ENCODE measurements around the gene KDM2A.

KDM2A gene

DNA sequence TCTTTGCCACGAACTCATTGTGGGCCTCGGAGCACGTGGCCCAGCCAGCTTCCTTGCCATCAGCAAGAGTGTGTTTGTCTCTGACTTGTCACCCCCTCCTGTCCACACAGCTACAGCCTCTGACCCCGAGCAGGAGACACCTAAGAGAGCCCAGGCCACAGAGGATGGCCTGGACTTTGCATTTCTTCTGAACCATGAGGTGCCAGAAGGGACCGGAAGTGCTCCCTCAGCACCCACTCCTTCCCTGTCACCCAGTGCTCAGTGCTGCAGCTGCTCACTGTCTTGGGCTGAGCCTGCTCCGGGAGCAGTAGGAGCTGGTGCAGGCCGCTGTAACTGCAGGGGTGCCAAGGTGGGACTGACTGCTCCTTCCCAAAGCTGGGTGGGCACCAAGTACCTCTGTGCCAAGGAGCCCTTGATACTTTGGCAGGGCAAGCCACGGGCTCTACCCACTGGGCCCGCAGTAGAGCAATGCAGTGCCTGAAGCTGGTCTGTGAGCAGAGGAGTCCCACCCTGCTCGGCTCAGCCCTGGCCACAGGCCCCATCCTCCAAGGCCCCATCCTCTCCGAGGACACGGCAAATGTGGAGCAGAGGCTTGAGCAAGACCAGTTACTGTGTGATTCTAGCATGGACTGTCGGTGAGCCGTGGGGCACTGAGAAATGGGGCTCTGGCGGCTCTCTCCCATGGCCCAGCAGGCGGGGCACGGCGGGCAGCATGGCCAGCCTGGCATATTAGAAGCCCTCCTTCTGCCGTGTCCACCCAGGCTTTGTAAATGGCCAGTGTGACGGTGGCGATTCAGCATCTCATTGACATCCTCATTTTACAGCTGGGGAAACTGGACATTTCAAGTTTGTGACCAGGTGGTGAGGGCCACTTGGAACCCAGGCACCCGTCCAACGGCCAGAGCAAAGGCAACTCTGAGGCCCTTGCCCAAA is 153.5 kb downstream of the KDM2A start:
- no peak for DNase-seq

DNA sequence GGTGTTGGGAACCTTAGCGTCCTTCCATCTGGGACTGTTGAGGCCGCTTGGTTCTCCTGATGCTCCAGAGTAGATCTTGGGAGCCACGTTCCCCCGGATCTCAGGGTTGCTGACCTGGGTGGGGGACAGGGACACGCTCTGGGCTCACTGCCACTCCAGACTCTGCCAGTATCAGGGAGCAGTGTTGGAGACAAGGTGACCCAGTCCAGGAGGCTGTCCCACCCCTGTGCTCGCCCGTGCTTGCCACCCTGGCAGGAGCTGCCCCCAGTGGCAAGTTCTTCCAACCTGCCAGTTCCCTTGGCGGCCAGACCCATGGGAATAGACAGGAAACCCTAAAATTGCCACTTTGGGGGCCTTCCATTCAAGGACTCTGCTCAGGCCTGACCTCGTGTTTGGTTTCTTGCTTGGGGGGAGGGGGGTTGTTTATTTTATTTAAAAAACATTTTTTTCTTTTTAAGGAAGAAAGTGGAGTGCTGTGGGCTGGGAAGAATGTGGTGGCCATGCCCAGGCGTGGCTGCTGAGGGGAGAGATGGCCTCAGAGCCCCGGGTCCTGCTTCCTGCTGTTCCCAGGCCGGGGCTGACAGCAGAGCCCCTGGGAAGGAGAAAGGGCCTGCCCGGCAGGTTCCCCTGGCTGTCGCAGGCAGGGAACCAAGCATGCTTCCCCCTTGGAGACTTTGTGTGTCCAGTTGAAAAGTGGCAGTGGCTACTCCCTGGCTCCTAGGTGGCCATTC is 154.4 kb downstream of the KDM2A start:
- DNase-seq = no peak

DNA sequence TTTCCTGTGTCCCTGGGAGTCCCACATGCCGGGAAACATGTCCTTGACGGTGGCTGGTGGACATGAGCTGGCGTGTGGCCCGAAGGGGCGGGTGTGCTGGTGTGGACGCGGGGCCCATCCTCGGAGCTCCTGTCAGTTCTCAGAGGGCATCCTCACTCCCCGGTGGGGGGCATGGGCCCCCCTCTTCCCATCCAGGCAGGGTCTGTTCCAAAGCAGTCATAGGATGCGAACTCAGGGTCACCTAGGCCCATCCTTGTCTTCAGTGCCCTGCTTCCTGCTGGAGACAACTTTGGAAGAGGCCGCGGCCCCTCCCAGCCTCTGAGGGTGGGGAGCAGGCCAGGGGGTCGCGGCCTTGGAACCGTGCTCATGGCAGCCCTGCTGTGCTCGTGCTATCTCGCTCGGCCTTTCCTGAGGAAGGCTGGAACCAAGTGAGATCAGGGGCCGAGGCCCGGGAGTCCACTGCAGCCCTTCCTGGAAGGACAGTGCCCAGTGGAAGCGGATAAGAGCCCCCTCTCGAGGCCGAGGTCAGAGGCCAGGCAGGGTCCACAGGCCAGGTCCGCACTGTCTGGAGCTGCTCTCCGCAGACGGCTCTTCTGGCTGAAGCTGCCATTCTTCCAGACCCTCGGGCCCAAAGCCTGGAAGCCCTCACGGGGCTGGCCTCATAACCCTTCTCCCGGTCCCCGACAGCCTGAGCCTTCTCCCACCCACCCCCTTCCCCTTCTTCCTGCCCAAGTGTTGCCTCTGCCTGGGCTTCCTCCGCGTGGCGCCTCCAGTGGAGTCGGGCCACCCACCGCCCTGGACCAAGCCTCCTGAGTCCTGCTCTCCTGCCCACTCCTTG is 155.9 kb downstream of the KDM2A start:
- DNase-seq = no peak

DNA sequence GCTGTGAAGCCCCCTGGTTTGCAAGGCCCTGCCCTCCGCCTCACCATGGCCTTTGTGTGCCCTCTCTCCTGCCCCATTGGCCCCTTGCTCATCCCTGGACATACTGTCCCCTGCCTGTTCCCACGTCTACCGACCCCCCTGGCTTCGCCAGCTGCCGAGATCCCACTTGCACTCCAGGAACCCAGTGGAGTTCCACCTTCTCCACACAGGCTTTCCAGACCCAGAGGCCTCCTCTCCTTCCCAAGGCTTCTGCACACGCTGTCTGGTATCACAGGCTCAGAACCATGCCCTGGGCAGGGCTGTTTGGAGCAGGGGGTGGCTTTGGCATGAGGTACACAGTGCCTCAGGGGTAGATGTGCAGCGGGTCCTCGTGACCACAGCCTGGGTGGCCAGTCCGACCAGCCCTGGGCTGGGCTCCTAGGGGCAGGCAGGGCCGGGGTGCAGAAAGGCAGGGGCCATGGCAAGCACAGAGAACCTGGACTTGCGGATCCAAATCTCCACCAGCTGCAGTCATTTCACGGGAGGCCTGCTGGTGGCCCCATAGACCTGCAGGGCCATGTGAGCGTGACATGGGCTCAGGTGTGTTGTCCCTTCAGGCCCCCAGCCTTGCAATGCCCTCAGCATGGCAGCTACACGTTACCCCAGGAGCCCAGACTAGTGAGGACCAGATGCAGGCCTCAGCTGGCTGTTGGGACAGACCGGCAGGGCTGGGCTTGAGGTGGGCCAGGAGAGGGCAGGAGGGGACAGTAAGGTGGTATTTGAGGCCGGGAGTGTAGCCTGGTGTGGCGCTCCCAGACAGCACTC is 156.7 kb downstream of the KDM2A start:
- DNase-seq = no peak

DNA sequence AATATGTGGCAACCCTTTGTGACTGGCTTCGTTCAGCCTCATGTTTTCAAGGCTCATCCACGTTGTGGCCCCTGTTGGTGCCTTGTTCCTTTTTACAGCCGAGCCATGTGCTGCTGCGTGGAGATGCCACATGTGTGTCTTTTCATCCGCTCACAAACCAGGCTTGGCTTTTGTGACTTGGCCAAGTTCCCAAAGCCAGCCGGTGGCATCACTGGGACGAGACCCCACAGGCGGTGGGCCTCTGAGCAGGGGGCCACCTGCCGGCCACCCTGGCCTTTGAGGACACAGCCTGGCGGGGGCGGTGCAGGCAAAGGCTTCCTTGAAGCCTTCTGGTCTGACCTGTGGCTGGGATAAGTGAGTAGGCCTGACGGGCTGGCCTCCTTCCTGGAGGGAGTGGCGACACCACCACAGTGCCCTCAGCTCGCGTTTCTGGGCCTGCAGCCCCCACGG is 157.7 kb downstream of the KDM2A start:
- DNase-seq = no peak

DNA sequence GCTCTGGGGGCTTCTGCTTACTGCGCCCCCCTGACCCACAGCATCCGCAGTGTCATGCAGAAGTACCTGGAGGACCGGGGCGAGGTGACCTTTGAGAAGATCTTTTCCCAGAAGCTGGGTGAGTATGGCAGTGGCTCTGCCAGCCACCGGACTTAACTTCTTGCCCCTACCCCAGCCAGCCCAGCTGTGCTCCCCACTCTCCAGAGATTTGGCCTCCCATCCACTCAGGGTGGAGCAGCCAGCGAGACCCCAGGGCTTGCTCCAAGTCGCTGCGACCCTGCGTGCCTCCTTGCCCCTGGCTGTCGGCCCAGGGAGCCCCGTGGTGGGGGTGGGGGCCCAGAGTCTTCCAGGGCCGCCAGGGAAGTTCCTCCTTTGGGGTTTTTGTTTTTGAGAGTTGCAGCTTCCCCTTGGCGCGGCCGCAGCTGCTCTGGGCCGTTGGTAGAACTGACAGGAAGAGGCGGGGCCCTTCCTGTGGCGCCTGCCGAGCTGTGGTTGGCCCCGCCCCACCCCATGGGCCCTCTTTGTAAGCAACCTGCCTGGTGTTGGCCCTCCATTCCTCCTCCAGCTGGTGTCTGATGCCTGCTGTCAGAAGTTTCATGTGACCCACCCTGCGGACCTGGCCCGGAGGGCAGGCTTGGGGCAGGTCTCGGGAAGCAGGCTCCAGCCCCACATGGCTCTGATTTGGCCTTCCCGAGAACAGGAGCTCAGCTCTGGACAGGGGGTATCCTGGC is 158.3 kb downstream of the KDM2A start:
- DNase-seq = no peak

DNA sequence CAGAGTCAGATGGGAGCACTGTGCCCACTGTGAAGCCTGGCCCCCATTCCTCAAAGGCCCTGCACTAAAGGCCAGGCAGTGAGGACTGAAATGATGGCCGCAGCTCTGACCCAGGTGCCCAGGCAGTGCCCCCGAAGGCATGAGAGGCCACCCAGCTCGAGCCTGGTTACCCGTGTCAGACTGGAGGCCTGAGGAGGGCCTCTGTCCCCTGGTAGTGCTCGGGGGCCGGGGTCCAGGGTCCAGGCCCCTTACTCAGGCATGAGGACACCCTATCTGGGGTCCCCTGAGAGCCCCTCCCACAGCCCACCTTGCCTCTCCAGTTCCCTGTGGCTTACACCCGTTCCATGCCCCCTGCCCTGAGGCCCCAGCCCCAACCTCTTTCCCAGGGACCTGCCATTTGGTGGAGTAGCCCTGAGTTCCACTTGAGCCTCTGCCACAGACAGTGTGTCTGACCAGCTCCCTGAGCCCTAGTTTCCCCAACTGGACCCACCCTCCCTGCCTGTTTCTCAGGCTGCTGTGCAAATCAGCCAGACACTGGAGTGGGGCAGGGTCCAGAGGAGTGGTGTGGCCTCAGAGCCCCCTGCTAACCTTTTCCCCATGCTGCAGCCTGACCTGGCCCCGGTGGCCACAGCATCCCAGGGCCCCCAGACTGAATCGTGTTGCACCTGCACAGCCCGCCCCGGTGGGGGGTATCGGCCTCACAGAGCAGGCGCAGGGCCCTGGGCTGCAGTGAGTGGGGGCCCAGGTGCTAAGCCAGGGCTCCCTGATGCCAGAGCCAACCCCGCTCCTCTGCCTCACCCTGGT is 159.3 kb downstream of the KDM2A start:
- DNase-seq = no peak

DNA sequence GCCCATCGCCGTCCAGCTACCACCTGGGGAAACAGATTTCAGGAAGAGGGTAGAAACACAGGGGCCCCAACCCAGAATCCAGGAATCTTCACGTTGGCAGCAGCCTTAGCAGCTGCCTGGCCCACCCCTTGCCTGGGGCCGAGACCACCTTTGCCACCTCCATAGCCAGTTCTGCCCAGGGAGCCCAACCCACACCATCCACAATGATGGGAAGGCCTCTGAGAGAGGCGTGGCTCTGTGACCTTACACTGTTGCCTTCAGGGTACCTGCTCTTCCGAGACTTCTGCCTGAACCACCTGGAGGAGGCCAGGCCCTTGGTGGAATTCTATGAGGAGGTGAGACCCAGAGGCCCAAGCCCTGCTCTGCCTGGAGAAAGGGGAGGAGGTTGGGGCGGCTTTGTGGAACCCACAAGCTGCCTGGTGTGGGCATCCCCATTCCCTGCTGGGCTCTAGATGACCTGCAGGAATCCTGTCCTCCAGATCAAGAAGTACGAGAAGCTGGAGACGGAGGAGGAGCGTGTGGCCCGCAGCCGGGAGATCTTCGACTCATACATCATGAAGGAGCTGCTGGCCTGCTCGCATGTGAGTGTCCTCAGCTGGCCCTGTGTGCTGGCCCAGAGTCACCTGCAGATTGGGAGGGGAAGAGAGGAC is 160.0 kb downstream of the KDM2A start:
- no peak for DNase-seq

DNA sequence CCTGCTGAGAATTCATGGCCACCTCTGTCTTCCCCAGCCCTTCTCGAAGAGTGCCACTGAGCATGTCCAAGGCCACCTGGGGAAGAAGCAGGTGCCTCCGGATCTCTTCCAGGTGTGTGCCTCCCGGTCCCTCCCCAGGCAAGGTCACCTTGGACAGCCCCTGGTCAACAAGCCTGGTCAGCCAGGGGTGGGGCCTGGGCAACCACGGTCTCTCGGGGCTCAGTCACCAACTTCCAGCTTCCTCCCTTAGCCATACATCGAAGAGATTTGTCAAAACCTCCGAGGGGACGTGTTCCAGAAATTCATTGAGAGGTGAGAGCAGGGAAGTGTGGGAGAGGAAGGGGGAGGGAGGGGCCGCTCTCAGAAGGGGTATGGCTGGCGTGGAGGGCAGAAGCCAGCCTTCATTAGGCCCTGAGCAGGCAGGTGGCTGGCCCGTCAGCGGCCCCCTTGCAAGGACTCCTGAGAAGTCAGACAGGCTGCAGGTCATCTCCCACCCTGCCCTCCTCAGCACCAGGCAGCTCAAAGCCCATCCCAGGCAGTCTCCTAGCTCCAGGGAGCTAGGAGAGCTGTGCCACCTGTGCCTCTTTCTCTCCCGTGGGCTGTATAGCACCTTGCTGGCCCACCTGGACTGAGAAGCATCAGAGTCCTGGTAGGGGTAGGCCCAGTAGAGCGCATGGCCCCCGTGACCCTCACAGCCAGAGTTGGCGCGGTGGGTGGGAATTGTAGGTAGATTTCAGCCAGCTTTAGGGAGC is 160.7 kb downstream of the KDM2A start:
- DNase-seq = no peak

DNA sequence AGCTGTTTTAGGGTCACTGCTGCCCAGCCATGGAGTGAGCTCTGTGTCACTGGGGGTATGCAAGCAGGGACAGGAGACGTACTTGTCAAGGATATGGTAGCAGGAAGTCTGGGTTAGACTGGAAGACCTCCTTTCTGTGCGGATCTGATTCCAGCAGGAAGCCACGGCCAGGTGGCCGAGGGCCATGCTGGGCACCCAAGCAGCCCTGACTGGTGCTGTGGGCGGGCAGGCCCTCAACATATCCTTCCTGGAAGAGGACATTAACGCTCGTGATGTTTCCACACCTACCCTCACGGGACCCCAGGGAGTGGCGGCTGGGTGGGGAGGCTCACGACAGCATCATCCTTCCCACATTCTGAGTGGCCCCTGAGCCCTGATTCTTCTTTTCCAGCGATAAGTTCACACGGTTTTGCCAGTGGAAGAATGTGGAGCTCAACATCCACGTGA is 161.3 kb downstream of the KDM2A start:
- DNase-seq = no peak

DNA sequence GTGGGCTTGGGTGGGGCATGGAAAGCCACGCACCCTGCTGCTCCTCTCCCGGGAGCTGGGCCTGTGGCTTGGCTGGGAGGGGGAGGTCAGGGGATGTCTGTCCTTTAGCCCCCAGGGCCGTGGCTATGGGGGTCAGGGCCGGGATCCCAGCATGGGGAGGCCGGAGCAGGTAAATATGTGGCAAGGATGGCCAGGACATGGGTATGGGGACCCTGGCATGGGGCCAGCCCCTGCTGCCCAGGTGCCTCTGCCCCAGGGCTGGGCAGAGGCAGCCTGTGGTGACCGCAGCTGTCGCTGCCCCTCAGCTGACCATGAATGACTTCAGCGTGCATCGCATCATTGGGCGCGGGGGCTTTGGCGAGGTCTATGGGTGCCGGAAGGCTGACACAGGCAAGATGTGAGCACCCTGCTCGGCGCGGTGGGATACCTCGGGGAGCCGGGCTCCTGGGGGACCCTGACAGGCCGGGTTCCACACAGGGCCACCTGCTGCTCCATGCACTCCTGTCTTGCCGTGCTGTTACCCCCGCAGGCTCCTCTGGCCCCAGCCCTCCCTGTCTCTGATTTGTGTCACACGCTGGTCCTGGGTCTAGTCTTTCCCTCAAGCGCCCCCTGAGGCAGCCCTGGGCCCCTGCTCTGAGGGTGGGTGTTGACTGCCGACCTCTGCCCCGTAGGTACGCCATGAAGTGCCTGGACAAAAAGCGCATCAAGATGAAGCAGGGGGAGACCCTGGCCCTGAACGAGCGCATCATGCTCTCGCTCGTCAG is 161.9 kb downstream of the KDM2A start:
- DNase-seq = no peak

DNA sequence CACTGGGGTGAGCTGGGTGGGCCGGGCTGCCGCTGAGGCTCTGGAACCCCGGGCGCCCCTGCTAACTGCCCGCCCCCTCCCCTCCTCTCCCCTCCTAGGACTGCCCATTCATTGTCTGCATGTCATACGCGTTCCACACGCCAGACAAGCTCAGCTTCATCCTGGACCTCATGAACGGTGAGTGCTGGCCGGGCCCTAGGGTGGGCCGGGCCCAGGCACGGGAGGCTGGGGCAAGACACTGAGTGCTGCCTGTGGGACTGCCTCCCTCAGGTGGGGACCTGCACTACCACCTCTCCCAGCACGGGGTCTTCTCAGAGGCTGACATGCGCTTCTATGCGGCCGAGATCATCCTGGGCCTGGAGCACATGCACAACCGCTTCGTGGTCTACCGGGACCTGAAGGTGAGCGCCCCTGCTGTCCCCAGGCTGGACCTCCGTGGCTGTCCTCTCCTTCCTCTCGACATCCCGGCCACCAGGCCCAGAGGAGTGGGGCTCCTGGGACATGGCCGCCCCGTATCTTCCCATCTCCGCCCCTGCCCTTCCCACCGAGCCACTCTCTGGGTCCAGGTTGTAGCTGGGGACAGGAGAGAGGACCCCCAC is 162.6 kb downstream of the KDM2A start:
- no peak for DNase-seq

DNA sequence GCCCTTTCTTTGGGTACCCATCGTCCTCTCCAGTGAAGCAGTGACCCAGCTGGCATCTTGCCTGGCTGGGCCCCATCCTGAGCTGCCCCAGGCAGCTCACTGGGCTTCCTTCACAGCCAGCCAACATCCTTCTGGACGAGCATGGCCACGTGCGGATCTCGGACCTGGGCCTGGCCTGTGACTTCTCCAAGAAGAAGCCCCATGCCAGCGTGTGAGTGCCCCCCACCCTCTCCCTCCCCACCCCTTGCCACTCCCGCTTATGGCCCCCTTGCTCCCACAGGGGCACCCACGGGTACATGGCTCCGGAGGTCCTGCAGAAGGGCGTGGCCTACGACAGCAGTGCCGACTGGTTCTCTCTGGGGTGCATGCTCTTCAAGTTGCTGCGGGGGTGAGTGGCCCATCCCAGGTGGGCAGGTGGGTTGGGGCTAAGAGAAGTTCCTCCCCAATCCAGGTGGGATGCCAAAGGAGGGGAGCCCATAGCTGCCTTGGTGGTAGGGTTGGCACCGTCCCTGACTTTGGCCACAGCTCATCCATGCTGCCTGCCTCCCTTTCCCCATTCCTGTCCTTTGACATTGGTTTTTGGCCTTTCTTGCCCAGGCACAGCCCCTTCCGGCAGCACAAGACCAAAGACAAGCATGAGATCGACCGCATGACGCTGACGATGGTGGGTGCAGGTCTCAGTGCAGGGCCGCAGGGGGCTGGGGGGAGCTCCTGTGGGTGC is 163.3 kb downstream of the KDM2A start:
- DNase-seq = no peak

DNA sequence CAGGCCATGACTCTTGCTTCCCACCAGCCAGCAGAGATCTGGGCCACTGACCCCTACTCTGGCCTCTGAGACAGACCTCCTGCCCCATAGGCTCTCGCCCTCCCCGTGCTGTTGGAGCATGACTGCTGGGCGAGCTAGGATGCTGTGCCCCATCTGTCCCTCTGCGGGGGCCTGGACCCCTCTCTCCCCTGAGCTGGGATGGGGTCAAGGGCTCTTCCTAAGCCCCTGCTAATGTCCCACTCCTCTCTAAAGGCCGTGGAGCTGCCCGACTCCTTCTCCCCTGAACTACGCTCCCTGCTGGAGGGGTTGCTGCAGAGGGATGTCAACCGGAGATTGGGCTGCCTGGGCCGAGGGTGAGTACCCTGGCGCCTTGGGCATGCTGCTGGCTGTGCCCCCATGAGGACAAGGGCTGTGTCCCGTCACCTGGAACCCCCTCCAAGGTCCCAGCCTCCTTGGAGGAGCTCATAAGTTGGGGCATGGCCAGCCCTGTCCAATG is 163.9 kb downstream of the KDM2A start:
- no peak for DNase-seq

DNA sequence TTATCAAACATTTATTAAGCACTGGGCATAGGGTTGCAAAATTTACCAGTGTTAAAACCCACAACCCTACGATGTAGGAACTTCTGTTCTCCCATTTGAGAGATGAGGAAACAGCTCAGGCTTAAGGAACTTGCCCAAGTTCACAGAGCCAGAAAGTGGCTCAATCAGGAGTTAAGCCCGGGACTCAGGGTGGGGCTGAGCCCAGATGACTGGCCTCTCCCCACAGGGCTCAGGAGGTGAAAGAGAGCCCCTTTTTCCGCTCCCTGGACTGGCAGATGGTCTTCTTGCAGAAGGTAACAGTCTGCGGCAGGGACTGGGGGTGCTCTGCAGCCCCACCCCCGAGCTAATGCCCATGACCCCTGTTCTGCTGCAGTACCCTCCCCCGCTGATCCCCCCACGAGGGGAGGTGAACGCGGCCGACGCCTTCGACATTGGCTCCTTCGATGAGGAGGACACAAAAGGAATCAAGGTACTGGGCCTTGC is 164.5 kb downstream of the KDM2A start:
- DNase-seq = no peak

DNA sequence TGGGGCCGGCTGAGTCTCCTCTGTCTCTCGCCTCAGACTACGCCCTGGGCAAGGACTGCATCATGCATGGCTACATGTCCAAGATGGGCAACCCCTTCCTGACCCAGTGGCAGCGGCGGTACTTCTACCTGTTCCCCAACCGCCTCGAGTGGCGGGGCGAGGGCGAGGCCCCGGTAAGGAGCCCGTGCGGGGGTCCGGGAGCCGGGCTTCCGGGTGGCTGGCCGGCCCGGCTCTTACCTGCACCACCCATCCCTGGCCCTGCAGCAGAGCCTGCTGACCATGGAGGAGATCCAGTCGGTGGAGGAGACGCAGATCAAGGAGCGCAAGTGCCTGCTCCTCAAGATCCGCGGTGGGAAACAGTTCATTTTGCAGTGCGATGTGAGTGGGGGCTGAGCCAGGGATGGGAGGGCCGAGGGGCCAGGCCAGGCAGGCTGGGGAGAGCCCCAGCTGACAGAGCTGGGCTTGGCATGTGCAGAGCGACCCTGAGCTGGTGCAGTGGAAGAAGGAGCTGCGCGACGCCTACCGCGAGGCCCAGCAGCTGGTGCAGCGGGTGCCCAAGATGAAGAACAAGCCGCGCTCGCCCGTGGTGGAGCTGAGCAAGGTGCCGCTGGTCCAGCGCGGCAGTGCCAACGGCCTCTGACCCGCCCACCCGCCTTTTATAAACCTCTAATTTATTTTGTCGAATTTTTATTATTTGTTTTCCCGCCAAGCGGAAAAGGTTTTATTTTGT is 165.9 kb downstream of the KDM2A start:
- no peak for DNase-seq

Measured in right kidney (tissue), 1 donor.